NCI-H524 (cell line): Measurements from ENCODE around the gene KLHL42.
A peak's percentile ranks its signal among the peaks of the same experiment; 100 is the strongest.
"Not testable (repeated sequence)": the region's sequence is repeated elsewhere in the genome, so short reads cannot be mapped to it uniquely, and the experiment has no call there.

ENCODE experiments used
- DNase-seq, 2 experiments: peaks; one replicate each; lab custom pipeline; 2025; lab: John Stamatoyannopoulos, UW

KLHL42 gene

GRCh38 chr12:27817766-27818165 is 37.7 kb downstream of the KLHL42 start:
- DNase-seq = no peak

- DNase-seq = peak in 1 of 2 experiments; percentile 6
Observed at GRCh38 chr12:27818401-27818918, 38.4 kb downstream of the KLHL42 start.

- no peak for DNase-seq
Observed at GRCh38 chr12:27820564-27820963, 40.5 kb downstream of the KLHL42 start.

- peak; percentile 25 to 66 for DNase-seq
Observed at GRCh38 chr12:27821259-27821973, 41.4 kb downstream of the KLHL42 start.

- DNase-seq = no peak
Observed at GRCh38 chr12:27822076-27822712, 42.2 kb downstream of the KLHL42 start.

GRCh38 chr12:27823038-27823437 is 43.0 kb downstream of the KLHL42 start:
- no peak for DNase-seq

GRCh38 chr12:27824126-27824842 is 44.3 kb downstream of the KLHL42 start:
- DNase-seq = no peak

GRCh38 chr12:27826076-27826475 is 46.0 kb downstream of the KLHL42 start:
- no peak for DNase-seq

- no peak for DNase-seq
Observed at GRCh38 chr12:27828196-27828595, 48.2 kb downstream of the KLHL42 start.

GRCh38 chr12:27838543-27839185 is 58.6 kb downstream of the KLHL42 start:
- DNase-seq = no peak

- DNase-seq = no peak
Observed at GRCh38 chr12:27840229-27840999, 60.4 kb downstream of the KLHL42 start.

GRCh38 chr12:27841392-27841882 is 61.4 kb downstream of the KLHL42 start:
- DNase-seq = no peak

GRCh38 chr12:27843714-27844245 is 63.7 kb downstream of the KLHL42 start:
- DNase-seq = no peak

- peak in 1 of 2 experiments; percentile 27 for DNase-seq
Observed at GRCh38 chr12:27844366-27845090, 64.5 kb downstream of the KLHL42 start.

GRCh38 chr12:27845187-27845586 is 65.2 kb downstream of the KLHL42 start:
- DNase-seq = no peak

- DNase-seq = not testable (repeated sequence)
Observed at GRCh38 chr12:27845706-27846105, 65.7 kb downstream of the KLHL42 start.

- DNase-seq = not testable (repeated sequence)
Observed at GRCh38 chr12:27847293-27847692, 67.3 kb downstream of the KLHL42 start.

GRCh38 chr12:27851311-27851710 is 71.3 kb downstream of the KLHL42 start:
- no peak for DNase-seq

- no peak for DNase-seq
Observed at GRCh38 chr12:27852117-27852516, 72.1 kb downstream of the KLHL42 start.
